Heart left ventricle (tissue), 13 donors: Measurements from ENCODE around the gene PRKCH.

Experiments used
- CTCF ChIP-seq, 12 donors: fragments of 200-600 bp; sonication (generic) in 4 of 12; IDR thresholded peaks; one replicate each; pipeline versions ENCODE4 v1.5.0 to v1.8.0; 2018 to 2022; ENCODE audit warnings: antibody characterized with exemption in 12 of 12, mild to moderate bottlenecking in 5 of 12
- POLR2A ChIP-seq, 2 donors: fragments of 450-650 bp; IDR thresholded peaks; one replicate each; pipeline ENCODE4 v1.6.1; 2017; ENCODE audit warnings: antibody characterized with exemption in 2 of 2, mild to moderate bottlenecking in 2 of 2, moderate library complexity in 2 of 2
- donor health status: ischemic (EF 13 %, LVEDD 7.1; RV severe dilation, severe dysfunction).
- donor health status: DM: no; HTN: yes; CAD: no.
- donor health status: DM: no; HTN: no; CAD: no.
- donor health status: ischemic (EF 25% LVEDD 6.9; RV normal size, moderate dysfunction).
- donor health status: ischemic (EF 25% LVEDD 5.7; RV mildly dilated, moderate dysfunction).
- donor health status: ischemic (EF 35%, LVEDD 5.7; RV mildly dilated, moderate dysfunction).
- donor health status: nonischemic (EF 11% LVEDD 7.7; RV severe dilation, severe dysfunction).
- donor health status: DM: yes; HTN: yes; CAD: no.
- donor health status: PGD.
- donor health status: ischemic (EF 29% LVEDD 5.4; RV normal size, mild dysfunction).
- donor health status: nonischemic (EF 23%, LVEDD 6.1; RV moderate dilation, normal function).

- TF ChIP-seq CTCF (IDR thresholded peaks at IDR 0.05): peak in 1 of 12 donors; percentile 1
- no peak for TF ChIP-seq POLR2A (IDR thresholded peaks at IDR 0.05)
Measured at GRCh38 chr14:61471297-61472005, 150.1 kb downstream of the PRKCH start.
